GM12873 (cell line): Measurements from ENCODE around the gene PKP1.

Source experiments
- CTCF ChIP-seq: IDR thresholded peaks from 2 replicates; pipeline ENCODE4 v1.5.1; 2012; ENCODE audit warnings: low read depth, mild to moderate bottlenecking, moderate library complexity, low read length, control low read depth; ENCODE audit not compliant: insufficient read depth; ENCODE audit errors: missing control alignments

Gene PKP1

GRCh38 chr1:201363467-201363866 lies 80.2 kb downstream of the PKP1 start:
- no peak for TF ChIP-seq CTCF

GRCh38 chr1:201364808-201365105 lies 81.5 kb downstream of the PKP1 start:
- no peak for TF ChIP-seq CTCF

GRCh38 chr1:201365251-201365650 lies 81.9 kb downstream of the PKP1 start:
- TF ChIP-seq CTCF = no peak

- TF ChIP-seq CTCF = no peak
Observed at GRCh38 chr1:201366696-201367095, 83.4 kb downstream of the PKP1 start.

- no peak for TF ChIP-seq CTCF
Observed at GRCh38 chr1:201369209-201369608, 85.9 kb downstream of the PKP1 start.

- no peak for TF ChIP-seq CTCF
Observed at GRCh38 chr1:201370500-201370899, 87.2 kb downstream of the PKP1 start.

GRCh38 chr1:201371276-201371675 lies 88.0 kb downstream of the PKP1 start:
- TF ChIP-seq CTCF = no peak

- no peak for TF ChIP-seq CTCF
Observed at GRCh38 chr1:201371792-201372191, 88.5 kb downstream of the PKP1 start.
